GM13976 (cell line): Measurements from ENCODE around the gene TC2N.

Source experiments
- DNase-seq: peaks from one replicate; pipeline ENCODE4 v3.0.0; 2012; ENCODE audit warnings: low spot score
- CTCF ChIP-seq: IDR thresholded peaks from 2 replicates; pipeline ENCODE4 v1.5.1; 2012; ENCODE audit warnings: borderline replicate concordance, mild to moderate bottlenecking; ENCODE audit not compliant: insufficient read depth; ENCODE audit errors: extremely low read depth, missing control alignments, control extremely low read depth
- in situ Hi-C: fragments of 300-500 bp; cut with MboI; formaldehyde crosslinking; loops from one replicate; pipeline ENCODE4 v1.12.0; 2022; ENCODE audit warnings: low sequenced_read_pairs, mixed read lengths, inconsistent platforms; ENCODE audit not compliant: unreplicated experiment

The TC2N gene

GRCh38 chr14:91870890-91871289 is 3.6 kb upstream of the TC2N start:
- in situ Hi-C loops: loop anchor here (25.0 kb wide), 1 partner anchor 209 kb away; no protein-coding TSS in a partner anchor
- DNase-seq: no peak
- TF ChIP-seq CTCF: no peak

- in situ Hi-C loops: loop anchor here (25.0 kb wide), 1 partner anchor 208 kb away; no protein-coding TSS in a partner anchor
Measured at GRCh38 chr14:91870001-91870400, 2.7 kb upstream of the TC2N start.

GRCh38 chr14:91869556-91869955 is 2.2 kb upstream of the TC2N start:
- in situ Hi-C loops: loop anchor here (25.0 kb wide), 1 partner anchor 207 kb away; no protein-coding TSS in a partner anchor
- no peak for DNase-seq
- no peak for TF ChIP-seq CTCF

More at GRCh38 chr14:91870001-91870400, 2.7 kb upstream of the TC2N start:
- DNase-seq: no peak
- no peak for TF ChIP-seq CTCF

GRCh38 chr14:91866511-91867295 is 633 bp downstream of the TC2N start:
- in situ Hi-C loops: loop anchor here (25.0 kb wide), 1 partner anchor 204 kb away; no protein-coding TSS in a partner anchor
- TF ChIP-seq CTCF: no peak
- no peak for DNase-seq

GRCh38 chr14:91866061-91866460 is 1.3 kb downstream of the TC2N start:
- in situ Hi-C loops: loop anchor here (25.0 kb wide), 1 partner anchor 204 kb away; no protein-coding TSS in a partner anchor
- no peak for DNase-seq
- TF ChIP-seq CTCF: no peak

GRCh38 chr14:91862417-91862816 is 4.9 kb downstream of the TC2N start:
- in situ Hi-C loops: loop anchor here (25.0 kb wide), 1 partner anchor 200 kb away; no protein-coding TSS in a partner anchor
- no peak for DNase-seq
- TF ChIP-seq CTCF: no peak

GRCh38 chr14:91861091-91861490 is 6.2 kb downstream of the TC2N start:
- DNase-seq: no peak
- no peak for TF ChIP-seq CTCF
- in situ Hi-C loops: loop anchor here (25.0 kb wide), 1 partner anchor 199 kb away; no protein-coding TSS in a partner anchor
